ENCODE measurements around the gene TRIM54. TPM values are rescaled to one million over a fixed set of nuclear protein-coding genes. Genes with fewer than 3 reads are reported as not detected.
"Not testable (repeated sequence)": the region's sequence is repeated elsewhere in the genome, so short reads cannot be mapped to it uniquely, and the experiment has no call there.

The TRIM54 gene
- total RNA-seq, 2 experiments from 2014 or later: not detected

GRCh38 chr2:27315122-27315521, 32.9 kb downstream of the TRIM54 start:
- no peak overlapping the region for H3K27ac ChIP-seq (ENCODE audit: low read depth in 1 of 2, low read length in 2 of 2)
- no peaks in the 10 kb centered on the region for H3K9me3 ChIP-seq (ENCODE audit: control insufficient read depth in 1 of 2, insufficient read depth in 1 of 2, low read length in 2 of 2)
- ATAC-seq (ENCODE audit: poor library complexity): no peak
- Mint-ChIP-seq H3K9me3 (no peaks in the 10 kb centered on the region), H3K27me3 (no peaks in the 10 kb centered on the region), H3K4me1 (ENCODE audit: low read depth) (no peaks in the 10 kb centered on the region), H3K4me3 (no peak overlapping the region), H3K36me3 (ENCODE audit: low read depth) (peaks cover 15% of the 10 kb centered on the region), H3K27ac (no peak overlapping the region)
- H3K27me3 ChIP-seq (ENCODE audit: control insufficient read depth in 1 of 2, insufficient read depth in 2 of 2, low read length in 2 of 2): no peaks in the 10 kb centered on the region
- ChIA-PET POLR2A (no interaction called here), CTCF (no interaction called here)
- intact Hi-C loops (cut with DNase I, micrococcal nuclease): no loop called here
- H3K4me3 ChIP-seq (ENCODE audit: low read length): no peak overlapping the region
- DNase-seq: no peak
- no peaks in the 10 kb centered on the region for H3K4me1 ChIP-seq (ENCODE audit: insufficient read depth, low read length)
- TF ChIP-seq CTCF (IDR thresholded peaks at IDR 0.05): no peak
- H3K36me3 ChIP-seq (ENCODE audit: insufficient read depth, low read length): peaks cover 17% of the 10 kb centered on the region

GRCh38 chr2:27316655-27317412, 34.6 kb downstream of the TRIM54 start:
- Mint-ChIP-seq H3K27ac (no peak overlapping the region), H3K4me3 (no peak overlapping the region), H3K27me3 (no peaks in the 10 kb centered on the region), H3K4me1 (ENCODE audit: low read depth) (peaks cover 6% of the 10 kb centered on the region), H3K9me3 (no peaks in the 10 kb centered on the region), H3K36me3 (ENCODE audit: low read depth) (peaks cover 17% of the 10 kb centered on the region)
- TF ChIP-seq CTCF (IDR thresholded peaks at IDR 0.05): no peak
- Histone ChIP-seq H3K4me1 (ENCODE audit: insufficient read depth, low read length) (peaks cover 5% of the 10 kb centered on the region), H3K4me3 (ENCODE audit: low read length) (no peak overlapping the region), H3K9me3 (ENCODE audit: control insufficient read depth in 1 of 2, insufficient read depth in 1 of 2, low read length in 2 of 2) (no peaks in the 10 kb centered on the region), H3K27me3 (ENCODE audit: control insufficient read depth in 1 of 2, insufficient read depth in 2 of 2, low read length in 2 of 2) (no peaks in the 10 kb centered on the region), H3K36me3 (ENCODE audit: insufficient read depth, low read length) (peaks cover 17% of the 10 kb centered on the region), H3K27ac (ENCODE audit: low read depth in 1 of 2, low read length in 2 of 2) (no peak overlapping the region)
- ChIA-PET CTCF (no interaction called here), POLR2A (no interaction called here)
- DNase-seq (no peak), ATAC-seq (ENCODE audit: poor library complexity) (no peak)
- intact Hi-C loops (cut with DNase I, micrococcal nuclease): no loop called here

- H3K27ac ChIP-seq (ENCODE audit: low read depth in 1 of 2, low read length in 2 of 2); CTCF ChIA-PET; ATAC-seq (ENCODE audit: poor library complexity); DNase-seq; H3K27ac Mint-ChIP-seq; H3K4me3 Mint-ChIP-seq; H3K27me3 Mint-ChIP-seq; H3K9me3 ChIP-seq (ENCODE audit: control insufficient read depth in 1 of 2, insufficient read depth in 1 of 2, low read length in 2 of 2); H3K4me3 ChIP-seq (ENCODE audit: low read length); POLR2A ChIA-PET; H3K27me3 ChIP-seq (ENCODE audit: control insufficient read depth in 1 of 2, insufficient read depth in 2 of 2, low read length in 2 of 2); H3K9me3 Mint-ChIP-seq: not testable (repeated sequence)
- Histone ChIP-seq H3K36me3 (ENCODE audit: insufficient read depth, low read length) (peaks cover 12% of the 10 kb centered on the region), H3K4me1 (ENCODE audit: insufficient read depth, low read length) (peaks cover 25% of the 10 kb centered on the region)
- intact Hi-C loops (cut with DNase I, micrococcal nuclease): loop anchor here in 1 of 2 experiments (5.0 kb wide), 3 partner anchors 107 to 262 kb away; partner anchors contain the start of genes ATRAID, NRBP1, SLC5A6 and ZNF512
- peaks cover 28% of the 10 kb centered on the region for H3K36me3 Mint-ChIP-seq (ENCODE audit: low read depth)
- H3K4me1 Mint-ChIP-seq (ENCODE audit: low read depth): peaks cover 31% of the 10 kb centered on the region
Measured at GRCh38 chr2:27319839-27320238, 37.6 kb downstream of the TRIM54 start.
